ENCODE results near the gene COLEC11.

The COLEC11 gene

DNA sequence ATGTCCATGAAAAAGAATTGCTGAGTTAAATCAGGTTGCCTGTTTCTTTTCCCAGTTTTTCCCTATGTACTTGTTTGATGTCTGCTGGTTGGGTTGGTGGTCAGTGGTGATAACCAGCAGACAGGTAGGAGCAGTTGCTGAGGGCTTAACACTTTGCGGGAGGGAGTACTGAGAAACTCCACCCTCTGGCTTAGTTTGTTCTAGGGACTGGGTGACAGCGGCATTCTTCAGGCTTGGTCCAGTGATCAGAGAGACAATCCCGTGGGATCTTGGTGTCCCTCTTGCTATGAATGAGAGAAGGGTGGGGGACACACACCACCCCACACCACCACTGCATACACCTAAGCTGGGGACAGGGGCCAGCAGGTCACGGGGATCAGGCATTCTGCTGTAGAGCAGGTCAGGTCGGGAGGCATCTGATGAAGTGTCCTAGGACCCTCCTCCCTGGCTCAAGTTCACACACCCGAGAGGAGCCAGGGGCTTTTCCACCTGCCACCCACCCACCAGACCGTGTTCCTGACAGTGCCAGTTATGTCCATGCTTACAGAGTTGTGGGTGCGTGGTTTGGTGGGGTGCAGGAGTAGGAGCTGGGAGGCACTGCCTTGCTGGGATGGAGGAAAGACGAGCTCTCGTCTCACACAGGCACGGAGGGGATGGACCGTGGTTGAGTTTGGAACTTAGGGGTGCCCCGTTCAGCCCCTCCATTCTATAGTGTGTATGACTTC, 41.8 kb downstream of the COLEC11 start:
- H3K36me3 ChIP-seq (ENCODE audit: control insufficient read depth, insufficient read depth, low read length), result no peaks in the 10 kb centered on the region

GRCh38 chr2:3637311-3637675, 42.4 kb downstream of the COLEC11 start:
- no peak overlapping the region for H3K4me3 ChIP-seq (replicated peaks; ENCODE audit: low read depth, low read length)
- TF ChIP-seq CTCF (IDR thresholded peaks at IDR 0.05; ENCODE audit: insufficient read depth, low read length, poor library complexity, severe bottlenecking), result no peak
- DNase-seq (ENCODE audit: extremely low read depth, insufficient read length), result no peak
- H3K27me3 ChIP-seq (replicated peaks; ENCODE audit: control insufficient read depth, insufficient read depth, low read length), result no peaks in the 10 kb centered on the region
- no peaks in the 10 kb centered on the region for H3K36me3 ChIP-seq (ENCODE audit: control insufficient read depth, insufficient read depth, low read length)

More for the DNA sequence above, 41.8 kb downstream of the COLEC11 start:
- DNase-seq (ENCODE audit: extremely low read depth, insufficient read length), result no peak
- Histone ChIP-seq H3K4me3 (replicated peaks; ENCODE audit: low read depth, low read length) (no peak overlapping the region), H3K27me3 (replicated peaks; ENCODE audit: control insufficient read depth, insufficient read depth, low read length) (no peaks in the 10 kb centered on the region)
- TF ChIP-seq CTCF (IDR thresholded peaks at IDR 0.05; ENCODE audit: insufficient read depth, low read length, poor library complexity, severe bottlenecking), result no peak

GRCh38 chr2:3637692-3638455, 43.0 kb downstream of the COLEC11 start:
- TF ChIP-seq CTCF (IDR thresholded peaks at IDR 0.05; ENCODE audit: insufficient read depth, low read length, poor library complexity, severe bottlenecking), result no peak

GRCh38 chr2:3638456-3638810, 43.5 kb downstream of the COLEC11 start:
- DNase-seq (ENCODE audit: extremely low read depth, insufficient read length), result no peak
- Histone ChIP-seq H3K4me3 (replicated peaks; ENCODE audit: low read depth, low read length) (no peak overlapping the region), H3K36me3 (ENCODE audit: control insufficient read depth, insufficient read depth, low read length) (no peaks in the 10 kb centered on the region), H3K27me3 (replicated peaks; ENCODE audit: control insufficient read depth, insufficient read depth, low read length) (no peaks in the 10 kb centered on the region)
- TF ChIP-seq CTCF (IDR thresholded peaks at IDR 0.05; ENCODE audit: insufficient read depth, low read length, poor library complexity, severe bottlenecking), result no peak

More at GRCh38 chr2:3637692-3638455, 43.0 kb downstream of the COLEC11 start:
- Histone ChIP-seq H3K27me3 (replicated peaks; ENCODE audit: control insufficient read depth, insufficient read depth, low read length) (no peaks in the 10 kb centered on the region), H3K36me3 (ENCODE audit: control insufficient read depth, insufficient read depth, low read length) (no peaks in the 10 kb centered on the region), H3K4me3 (replicated peaks; ENCODE audit: low read depth, low read length) (no peak overlapping the region)
- DNase-seq (ENCODE audit: extremely low read depth, insufficient read length), result no peak

DNA sequence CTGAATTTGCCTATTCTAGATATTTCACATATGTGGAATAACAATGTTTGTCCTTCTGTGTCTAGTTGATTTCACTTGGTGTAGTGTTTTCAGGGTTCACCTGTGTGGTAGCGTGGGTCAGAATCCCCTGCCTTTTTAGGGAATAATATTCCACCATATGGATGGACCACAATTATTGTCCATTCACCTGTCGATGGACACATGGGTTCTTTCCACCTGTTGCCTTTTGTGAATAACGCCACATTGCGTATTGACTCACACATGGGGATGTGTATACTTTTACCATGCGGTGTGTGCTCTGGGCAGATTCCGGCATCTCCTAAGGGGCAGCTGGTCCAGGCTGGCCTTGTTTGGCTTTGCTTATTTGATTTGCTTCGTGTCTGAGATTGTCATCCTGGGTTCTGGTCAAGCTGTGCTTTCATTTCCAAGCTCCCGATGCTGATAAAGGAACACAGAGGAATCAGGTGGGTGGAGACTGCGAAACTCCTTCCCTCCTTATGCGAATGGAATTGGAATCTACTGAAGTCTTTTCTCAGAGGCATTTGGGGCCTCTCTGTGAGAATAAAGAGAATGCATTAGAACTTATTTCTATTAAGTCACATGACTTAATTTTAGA, 44.2 kb downstream of the COLEC11 start:
- Histone ChIP-seq H3K4me3 (replicated peaks; ENCODE audit: low read depth, low read length) (no peak overlapping the region), H3K36me3 (ENCODE audit: control insufficient read depth, insufficient read depth, low read length) (no peaks in the 10 kb centered on the region), H3K27me3 (replicated peaks; ENCODE audit: control insufficient read depth, insufficient read depth, low read length) (no peaks in the 10 kb centered on the region)
- no peak for DNase-seq (ENCODE audit: extremely low read depth, insufficient read length)
- no peak for TF ChIP-seq CTCF (IDR thresholded peaks at IDR 0.05; ENCODE audit: insufficient read depth, low read length, poor library complexity, severe bottlenecking)

All from GM06990 (cell line).